Uterus (tissue), 4 donors: ENCODE results near the gene DGCR2. TPM values are rescaled to one million over a fixed set of nuclear protein-coding genes. Genes with fewer than 3 reads are reported as not detected.
"Not testable (repeated sequence)": the region's sequence is repeated elsewhere in the genome, so short reads cannot be mapped to it uniquely, and the experiment has no call there.

Experiments used
- DNase-seq, 2 donors: peaks; one replicate each; pipeline ENCODE4 v3.0.0-alpha.2; 2019 to 2020
- H3K27ac ChIP-seq, 2 donors: fragments of 200-600 bp; sonication (generic); 1 replicate in 1 of 2; 2 replicates in 1 of 2; pipeline ENCODE4 v1.5.1; 2016 to 2018
- H3K27me3 ChIP-seq, 2 donors: fragments of 200-600 bp; sonication (generic); one replicate each; pipeline ENCODE4 v1.5.1; 2018 to 2019; ENCODE audit warnings: control low read depth in 1 of 2
- H3K36me3 ChIP-seq, 2 donors: fragments of 200-600 bp; sonication (generic); one replicate each; pipeline ENCODE4 v1.5.1; 2019; ENCODE audit warnings: control low read depth in 1 of 2
- H3K4me1 ChIP-seq, 2 donors: fragments of 200-600 bp; sonication (generic); one replicate each; pipeline ENCODE4 v1.5.1; 2018 to 2019; ENCODE audit warnings: control low read depth in 1 of 2
- H3K4me3 ChIP-seq, 2 donors: fragments of 200-600 bp; sonication (generic); 1 replicate in 1 of 2; 2 replicates in 1 of 2; pipeline ENCODE4 v1.5.1; 2018 to 2019; ENCODE audit warnings: mild to moderate bottlenecking in 1 of 2
- H3K9me3 ChIP-seq, 2 donors: fragments of 200-600 bp; sonication (generic); one replicate each; pipeline ENCODE4 v1.5.1; 2019; ENCODE audit warnings: control low read depth in 1 of 2
- intact Hi-C: fragments of 100-400 bp; cut with DNase I; formaldehyde crosslinking; loops from one replicate; pipeline ENCODE4 v1.15.1; 2023; ENCODE audit warnings: low total_unique reads
- total RNA-seq, 4 donors: library from RNA; depleted of rRNA in 3 of 4; stranded (reverse); fragments of >200 nt in 3 of 4; gene quantifications; one replicate each; pipeline versions ENCODE4 v1.1.0 to v1.2.4, GENCODE V29; 2014 to 2023
- donor health status: DM: yes; HTN: yes; CAD: no.

The DGCR2 gene
- total RNA-seq, 4 donors from 2014 or later = 18.2 to 88.9 (median 47.6) TPM

DNA sequence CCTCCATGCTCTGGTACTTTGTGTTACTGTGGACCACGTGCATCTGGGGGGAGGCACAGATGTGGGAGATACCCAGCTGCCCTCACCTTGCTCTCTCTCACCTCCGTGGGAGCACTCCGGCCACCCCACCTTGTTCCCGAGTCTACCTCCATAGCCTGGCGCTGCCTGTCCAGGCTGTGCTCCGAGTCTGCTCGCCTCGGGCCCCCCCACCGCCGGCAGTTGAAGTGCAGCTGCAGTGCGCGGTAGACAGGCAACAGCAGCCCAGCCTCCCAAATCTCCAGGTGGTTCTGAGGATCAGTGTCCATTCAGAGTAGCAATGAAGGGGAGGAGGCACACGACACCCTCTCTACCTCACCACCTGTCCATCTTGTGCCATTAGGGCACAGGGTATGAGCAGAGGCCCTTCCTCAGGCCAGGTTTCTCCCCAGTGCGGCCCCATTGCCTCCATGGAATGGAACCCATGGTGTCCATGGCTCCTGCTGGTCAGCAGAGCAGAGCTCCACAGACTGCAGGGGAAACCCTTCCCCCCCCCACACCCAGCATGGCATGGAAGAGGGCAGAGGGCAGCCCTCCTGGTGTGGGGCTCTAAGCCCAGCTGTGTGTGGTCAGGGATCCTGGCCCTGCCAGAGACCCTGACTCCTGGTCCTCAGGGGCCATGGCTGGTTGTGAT is 89.2 kb downstream of the DGCR2 start:
- H3K27me3 ChIP-seq, intact Hi-C loops, H3K4me1 ChIP-seq, H3K36me3 ChIP-seq, H3K27ac ChIP-seq, H3K9me3 ChIP-seq, DNase-seq, H3K4me3 ChIP-seq: not testable (repeated sequence)

DNA sequence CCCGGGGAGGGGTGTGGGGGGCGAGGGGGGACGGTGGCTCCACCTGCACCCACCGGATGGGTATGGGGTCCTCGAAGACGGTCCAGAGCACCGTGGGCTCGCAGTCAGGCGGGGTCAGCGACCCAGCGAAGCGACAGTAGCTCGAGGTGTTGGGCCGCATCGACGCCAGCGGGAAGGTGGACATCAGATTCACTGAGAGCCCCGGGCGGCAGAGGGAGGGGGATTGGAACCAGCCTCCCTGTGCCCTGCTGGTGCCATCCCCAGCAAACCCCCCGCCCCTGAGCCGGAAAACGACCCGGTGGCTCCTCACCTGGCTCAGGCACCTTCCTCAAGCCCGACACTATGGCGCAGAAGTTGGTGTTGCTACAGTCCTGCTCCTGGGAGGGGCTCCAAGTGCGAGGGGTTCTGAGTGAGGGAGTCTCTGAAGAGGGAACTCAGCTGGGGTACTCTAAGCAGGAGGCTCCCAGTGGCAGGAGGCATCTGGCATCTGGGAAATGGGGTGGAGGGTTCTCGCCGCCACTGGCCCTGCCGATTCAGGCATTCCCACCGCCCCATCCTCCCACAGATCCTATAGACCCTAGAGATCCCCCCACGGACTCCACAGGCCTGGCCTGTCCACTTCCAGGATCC is 89.9 kb downstream of the DGCR2 start:
- H3K9me3 ChIP-seq, H3K4me3 ChIP-seq, DNase-seq, intact Hi-C loops, H3K4me1 ChIP-seq, H3K36me3 ChIP-seq, H3K27me3 ChIP-seq, H3K27ac ChIP-seq: not testable (repeated sequence)

DNA sequence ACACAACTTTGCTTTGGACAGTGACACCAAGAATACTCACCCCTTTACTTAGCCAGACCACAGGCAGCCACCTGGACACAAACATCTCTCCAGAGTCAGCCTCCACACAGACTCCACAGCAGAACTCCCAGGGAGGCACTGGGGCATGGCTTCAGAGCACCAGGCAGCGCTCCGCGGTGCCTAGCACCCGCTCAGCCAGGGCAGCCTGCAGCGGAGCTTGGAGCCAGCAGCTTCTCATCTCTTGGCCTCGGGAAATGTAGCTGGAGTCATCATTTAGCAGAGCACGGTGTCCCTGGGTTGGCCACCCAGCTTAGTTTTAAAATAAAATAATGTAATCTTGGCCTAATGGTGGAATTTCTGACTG is 91.3 kb downstream of the DGCR2 start:
- H3K36me3 ChIP-seq, H3K27ac ChIP-seq, H3K4me3 ChIP-seq, intact Hi-C loops, DNase-seq, H3K27me3 ChIP-seq, H3K9me3 ChIP-seq, H3K4me1 ChIP-seq: not testable (repeated sequence)

- not testable (repeated sequence) for DNase-seq
These were observed 91.9 kb downstream of the DGCR2 start for GRCh38 chr22:19030226-19030888.

GRCh38 chr22:19029113-19030103 is 92.8 kb downstream of the DGCR2 start:
- H3K27ac ChIP-seq, H3K9me3 ChIP-seq, H3K4me1 ChIP-seq, intact Hi-C loops, H3K4me3 ChIP-seq, DNase-seq, H3K36me3 ChIP-seq, H3K27me3 ChIP-seq: not testable (repeated sequence)

More at GRCh38 chr22:19030226-19030888, 91.9 kb downstream of the DGCR2 start:
- H3K4me3 ChIP-seq, intact Hi-C loops, H3K4me1 ChIP-seq, H3K9me3 ChIP-seq, H3K36me3 ChIP-seq, H3K27ac ChIP-seq, H3K27me3 ChIP-seq: not testable (repeated sequence)

DNA sequence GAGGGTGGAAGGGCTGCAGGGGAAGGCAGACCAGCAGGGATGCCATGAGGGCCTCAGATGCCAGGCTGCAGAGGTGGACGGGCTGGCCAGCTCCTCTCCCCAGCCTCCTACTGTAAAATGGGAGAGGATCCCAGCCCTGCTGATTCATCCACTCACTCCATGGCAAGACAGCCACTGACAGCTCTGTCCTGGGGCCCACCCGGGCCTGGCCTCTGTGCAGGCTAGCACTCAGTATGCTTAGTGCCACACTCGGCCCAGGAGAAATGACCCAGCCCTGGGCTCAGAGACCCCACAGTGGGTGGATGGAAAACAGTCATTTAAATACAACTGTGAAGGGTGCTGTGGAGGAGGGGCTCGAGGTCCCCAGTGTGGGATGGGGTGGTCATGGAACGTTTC is 94.2 kb downstream of the DGCR2 start:
- DNase-seq, intact Hi-C loops, H3K9me3 ChIP-seq, H3K4me3 ChIP-seq, H3K27me3 ChIP-seq, H3K4me1 ChIP-seq, H3K36me3 ChIP-seq, H3K27ac ChIP-seq: not testable (repeated sequence)

DNA sequence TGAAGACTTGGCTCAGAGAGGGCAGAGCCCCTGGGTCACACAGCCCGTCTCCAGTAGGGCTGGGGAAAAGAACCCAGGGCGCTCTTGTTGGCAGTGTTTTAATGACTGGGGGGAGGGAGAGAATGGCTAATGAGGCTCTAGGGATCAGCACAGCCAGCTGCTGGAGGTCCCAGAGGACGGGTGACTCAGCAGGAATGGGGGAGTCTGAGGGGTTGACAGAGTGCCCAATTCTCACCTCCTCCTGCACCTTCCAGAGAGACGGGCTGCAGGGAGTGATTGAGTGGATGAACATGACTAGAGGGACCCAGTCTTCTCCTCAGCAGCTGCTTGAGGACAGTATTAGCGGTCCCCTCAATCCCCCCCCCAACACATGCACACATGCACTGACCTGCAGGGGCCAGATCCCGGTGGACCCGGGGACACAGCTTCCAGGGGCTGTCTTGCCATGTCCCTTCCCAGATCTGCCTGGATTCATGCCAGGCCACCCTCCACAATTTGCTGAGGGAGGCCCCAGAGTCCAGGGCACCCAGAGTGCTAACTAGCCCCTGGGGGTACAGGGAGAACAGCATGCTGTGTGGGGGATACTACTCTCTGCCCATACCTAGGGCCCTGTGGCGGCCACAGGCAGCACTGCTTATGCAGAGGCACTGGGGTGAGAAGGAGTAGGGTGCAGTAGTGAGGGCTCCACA is 94.7 kb downstream of the DGCR2 start:
- intact Hi-C loops = not testable (repeated sequence)

GRCh38 chr22:19026080-19026479 is 96.1 kb downstream of the DGCR2 start:
- DNase-seq, H3K4me3 ChIP-seq, intact Hi-C loops, H3K9me3 ChIP-seq, H3K27ac ChIP-seq, H3K36me3 ChIP-seq, H3K27me3 ChIP-seq, H3K4me1 ChIP-seq: not testable (repeated sequence)

More for the DNA sequence above, 94.7 kb downstream of the DGCR2 start:
- H3K36me3 ChIP-seq, H3K4me1 ChIP-seq, DNase-seq, H3K27ac ChIP-seq, H3K9me3 ChIP-seq, H3K4me3 ChIP-seq, H3K27me3 ChIP-seq: not testable (repeated sequence)

- H3K4me1 ChIP-seq, H3K27me3 ChIP-seq, H3K4me3 ChIP-seq, intact Hi-C loops, DNase-seq, H3K36me3 ChIP-seq, H3K27ac ChIP-seq, H3K9me3 ChIP-seq: not testable (repeated sequence)
These were observed 97.2 kb downstream of the DGCR2 start for GRCh38 chr22:19024956-19025489.

DNA sequence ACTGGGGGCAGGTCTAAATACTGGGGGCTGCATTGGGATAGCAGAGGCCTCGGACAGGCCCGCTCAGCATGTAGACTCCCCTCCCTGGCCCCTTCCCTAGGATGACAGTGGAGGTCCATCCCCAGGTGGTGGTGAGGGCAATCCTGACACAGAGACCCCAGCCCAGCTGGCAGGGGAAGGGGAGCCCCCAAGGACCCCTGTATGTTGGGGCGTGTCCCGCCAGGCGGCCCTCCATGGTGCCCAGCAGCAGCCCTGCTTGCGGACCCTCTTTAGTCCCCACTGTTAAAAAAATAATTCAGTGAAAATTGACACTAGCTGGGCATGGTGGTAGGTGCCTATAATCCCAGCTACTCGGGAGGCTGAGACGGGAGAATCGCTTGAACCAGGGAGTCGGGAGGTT is 98.3 kb downstream of the DGCR2 start:
- H3K36me3 ChIP-seq, DNase-seq, H3K4me1 ChIP-seq, H3K27ac ChIP-seq, H3K4me3 ChIP-seq, H3K27me3 ChIP-seq, intact Hi-C loops, H3K9me3 ChIP-seq: not testable (repeated sequence)
